ENCODE measurements around the gene DNPH1.

The DNPH1 gene

GRCh38 chr6:43274127-43274915, 45.0 kb upstream of the DNPH1 start:
- Histone ChIP-seq H3K18ac (ENCODE audit: low read depth in 1 of 2, low read length in 2 of 2) (no peak overlapping the region), H3K23ac (ENCODE audit: low read length in 2 of 2) (no peak overlapping the region), H3K4ac (ENCODE audit: low read depth in 1 of 2, low read length in 2 of 2) (no peak overlapping the region), H3K4me2 (ENCODE audit: low read length, poor library complexity, severe bottlenecking) (no peak overlapping the region), H2AK5ac (ENCODE audit: low read length, severe bottlenecking) (no peak overlapping the region), H3K79me1 (replicated peaks; ENCODE audit: low read length, poor library complexity, severe bottlenecking) (no peaks in the 10 kb centered on the region), H4K8ac (ENCODE audit: low read length) (no peak overlapping the region), H2BK5ac (ENCODE audit: low read depth, low read length, poor library complexity, severe bottlenecking) (no peak overlapping the region), H3K27ac (ENCODE audit: low read length, poor library complexity, severe bottlenecking) (no peak overlapping the region), H2BK120ac (ENCODE audit: low read depth, low read length) (no peak overlapping the region), H3K4me3 (ENCODE audit: insufficient read depth in 1 of 2, low read depth in 1 of 2, low read length in 2 of 2) (no peak overlapping the region), H3K36me3 (ENCODE audit: control insufficient read depth in 1 of 2, insufficient read depth in 2 of 2, low read depth in 1 of 2, low read length in 2 of 2) (no peaks in the 10 kb centered on the region), H3K9ac (ENCODE audit: low read length) (no peak overlapping the region), H4K91ac (ENCODE audit: low read length) (no peak overlapping the region), H2BK15ac (ENCODE audit: low read depth, poor library complexity, severe bottlenecking) (no peak overlapping the region), H3K9me3 (ENCODE audit: control insufficient read depth, low read length) (no peaks in the 10 kb centered on the region), H2BK12ac (ENCODE audit: low read length in 2 of 2) (no peak overlapping the region), H3K27me3 (ENCODE audit: control insufficient read depth in 1 of 2, insufficient read depth in 1 of 2, low read length in 2 of 2) (peaks cover 74 to 85% of the 10 kb centered on the region in 2 experiments), H2AFZ (ENCODE audit: low read depth, low read length) (no peak overlapping the region), H3K14ac (ENCODE audit: low read length in 2 of 2) (no peak overlapping the region), H3K4me1 (ENCODE audit: control insufficient read depth, insufficient read depth, low read depth, low read length) (peaks cover 18% of the 10 kb centered on the region)
- 76% methylated on average over 7 of the region's 10 CpGs for WGBS
- no peak for DNase-seq

- Histone ChIP-seq H3K9ac (ENCODE audit: low read length) (no peak overlapping the region), H2AK5ac (ENCODE audit: low read length, severe bottlenecking) (no peak overlapping the region), H2BK120ac (ENCODE audit: low read depth, low read length) (no peak overlapping the region), H3K4me3 (ENCODE audit: insufficient read depth in 1 of 2, low read depth in 1 of 2, low read length in 2 of 2) (no peak overlapping the region), H3K27me3 (ENCODE audit: control insufficient read depth in 1 of 2, insufficient read depth in 1 of 2, low read length in 2 of 2) (peaks cover 74 to 86% of the 10 kb centered on the region in 2 experiments), H3K4me1 (ENCODE audit: control insufficient read depth, insufficient read depth, low read depth, low read length) (peaks cover 19% of the 10 kb centered on the region), H2AFZ (ENCODE audit: low read depth, low read length) (no peak overlapping the region), H3K14ac (ENCODE audit: low read length in 2 of 2) (no peak overlapping the region), H3K27ac (ENCODE audit: low read length, poor library complexity, severe bottlenecking) (no peak overlapping the region), H3K23ac (ENCODE audit: low read length in 2 of 2) (no peak overlapping the region), H2BK5ac (ENCODE audit: low read depth, low read length, poor library complexity, severe bottlenecking) (no peak overlapping the region), H3K4ac (ENCODE audit: low read depth in 1 of 2, low read length in 2 of 2) (no peak overlapping the region), H4K91ac (ENCODE audit: low read length) (no peak overlapping the region), H3K18ac (ENCODE audit: low read depth in 1 of 2, low read length in 2 of 2) (no peak overlapping the region), H4K8ac (ENCODE audit: low read length) (no peak overlapping the region), H3K4me2 (ENCODE audit: low read length, poor library complexity, severe bottlenecking) (no peak overlapping the region), H2BK15ac (ENCODE audit: low read depth, poor library complexity, severe bottlenecking) (no peak overlapping the region), H3K9me3 (ENCODE audit: control insufficient read depth, low read length) (no peaks in the 10 kb centered on the region), H3K79me1 (replicated peaks; ENCODE audit: low read length, poor library complexity, severe bottlenecking) (no peaks in the 10 kb centered on the region), H3K36me3 (ENCODE audit: control insufficient read depth in 1 of 2, insufficient read depth in 2 of 2, low read depth in 1 of 2, low read length in 2 of 2) (no peaks in the 10 kb centered on the region), H2BK12ac (ENCODE audit: low read length in 2 of 2) (no peak overlapping the region)
- 41% methylated on average over 2 of the region's 2 CpGs for WGBS
- no peak for DNase-seq
Measured at GRCh38 chr6:43273707-43274106, 44.4 kb upstream of the DNPH1 start.

- Histone ChIP-seq H3K4ac (ENCODE audit: low read depth in 1 of 2, low read length in 2 of 2) (no peak overlapping the region), H3K14ac (ENCODE audit: low read length in 2 of 2) (peak overlapping the region in 1 of 2 experiments; percentile 12), H3K4me3 (ENCODE audit: insufficient read depth in 1 of 2, low read depth in 1 of 2, low read length in 2 of 2) (no peak overlapping the region), H3K4me1 (ENCODE audit: control insufficient read depth, insufficient read depth, low read depth, low read length) (peaks cover 19% of the 10 kb centered on the region), H4K8ac (ENCODE audit: low read length) (no peak overlapping the region), H3K27me3 (ENCODE audit: control insufficient read depth in 1 of 2, insufficient read depth in 1 of 2, low read length in 2 of 2) (peaks cover 91 to 92% of the 10 kb centered on the region in 2 experiments), H3K9me3 (ENCODE audit: control insufficient read depth, low read length) (no peaks in the 10 kb centered on the region), H3K36me3 (ENCODE audit: control insufficient read depth in 1 of 2, insufficient read depth in 2 of 2, low read depth in 1 of 2, low read length in 2 of 2) (no peaks in the 10 kb centered on the region), H2AK5ac (ENCODE audit: low read length, severe bottlenecking) (no peak overlapping the region), H2BK12ac (ENCODE audit: low read length in 2 of 2) (no peak overlapping the region), H3K27ac (ENCODE audit: low read length, poor library complexity, severe bottlenecking) (no peak overlapping the region), H2BK15ac (ENCODE audit: low read depth, poor library complexity, severe bottlenecking) (no peak overlapping the region), H2BK5ac (ENCODE audit: low read depth, low read length, poor library complexity, severe bottlenecking) (no peak overlapping the region), H3K4me2 (ENCODE audit: low read length, poor library complexity, severe bottlenecking) (no peak overlapping the region), H2BK120ac (ENCODE audit: low read depth, low read length) (no peak overlapping the region), H2AFZ (ENCODE audit: low read depth, low read length) (no peak overlapping the region), H3K23ac (ENCODE audit: low read length in 2 of 2) (no peak overlapping the region), H3K9ac (ENCODE audit: low read length) (no peak overlapping the region), H3K18ac (ENCODE audit: low read depth in 1 of 2, low read length in 2 of 2) (no peak overlapping the region), H3K79me1 (replicated peaks; ENCODE audit: low read length, poor library complexity, severe bottlenecking) (no peaks in the 10 kb centered on the region), H4K91ac (ENCODE audit: low read length) (no peak overlapping the region)
- DNase-seq = no peak
Measured at GRCh38 chr6:43271944-43272343, 42.7 kb upstream of the DNPH1 start.

- Histone ChIP-seq H3K4me1 (ENCODE audit: control insufficient read depth, insufficient read depth, low read depth, low read length) (peaks cover 19% of the 10 kb centered on the region), H2AFZ (ENCODE audit: low read depth, low read length) (no peak overlapping the region), H2BK12ac (ENCODE audit: low read length in 2 of 2) (no peak overlapping the region), H2BK15ac (ENCODE audit: low read depth, poor library complexity, severe bottlenecking) (no peak overlapping the region), H2BK120ac (ENCODE audit: low read depth, low read length) (no peak overlapping the region), H2BK5ac (ENCODE audit: low read depth, low read length, poor library complexity, severe bottlenecking) (no peak overlapping the region), H3K27me3 (ENCODE audit: control insufficient read depth in 1 of 2, insufficient read depth in 1 of 2, low read length in 2 of 2) (peaks cover 85 to 88% of the 10 kb centered on the region in 2 experiments), H3K23ac (ENCODE audit: low read length in 2 of 2) (no peak overlapping the region), H3K9me3 (ENCODE audit: control insufficient read depth, low read length) (no peaks in the 10 kb centered on the region), H4K91ac (ENCODE audit: low read length) (no peak overlapping the region), H3K27ac (ENCODE audit: low read length, poor library complexity, severe bottlenecking) (no peak overlapping the region), H3K18ac (ENCODE audit: low read depth in 1 of 2, low read length in 2 of 2) (no peak overlapping the region), H3K4me3 (ENCODE audit: insufficient read depth in 1 of 2, low read depth in 1 of 2, low read length in 2 of 2) (no peak overlapping the region), H3K36me3 (ENCODE audit: control insufficient read depth in 1 of 2, insufficient read depth in 2 of 2, low read depth in 1 of 2, low read length in 2 of 2) (no peaks in the 10 kb centered on the region), H3K9ac (ENCODE audit: low read length) (no peak overlapping the region), H3K4me2 (ENCODE audit: low read length, poor library complexity, severe bottlenecking) (no peak overlapping the region), H3K4ac (ENCODE audit: low read depth in 1 of 2, low read length in 2 of 2) (no peak overlapping the region), H3K79me1 (replicated peaks; ENCODE audit: low read length, poor library complexity, severe bottlenecking) (no peaks in the 10 kb centered on the region), H3K14ac (ENCODE audit: low read length in 2 of 2) (no peak overlapping the region), H2AK5ac (ENCODE audit: low read length, severe bottlenecking) (no peak overlapping the region), H4K8ac (ENCODE audit: low read length) (no peak overlapping the region)
- no peak for DNase-seq
- 92% methylated on average over 6 of the region's 8 CpGs for WGBS
Measured at GRCh38 chr6:43271103-43271815, 42.0 kb upstream of the DNPH1 start.

All from mesenchymal stem cell (in vitro differentiated cells and primary cell).